ENCODE data around the gene EGFR. TPM values are rescaled to one million over a fixed set of nuclear protein-coding genes. Genes with fewer than 3 reads are reported as not detected.

Gene EGFR
- polyA plus RNA-seq, 1 experiment: 62.6 TPM

GRCh38 chr7:55124989-55125875 is 106.4 kb downstream of the EGFR start:
- H3K27ac ChIP-seq (ENCODE audit: low read depth, low read length): peak overlapping the region; percentile 53
- no peak overlapping the region for H3K4me3 ChIP-seq (ENCODE audit: low read depth, low read length)
- DNase-seq (ENCODE audit: low read depth, low spot score): no peak
- no peak for TF ChIP-seq CTCF (IDR thresholded peaks at IDR 0.05; ENCODE audit: low read depth, low read length)
- no peaks in the 10 kb centered on the region; the same call in 1 of the 2 replicates for H3K9me3 ChIP-seq (ENCODE audit: control insufficient read depth, insufficient read depth, low read length)
- ChIA-PET POLR2A (interaction anchor here (0.8 to 1.1 kb wide), 2 partner anchors 11 to 14 kb away, joined by 4 read pairs; no protein-coding TSS in a partner anchor), CTCF (interaction anchor here (2.8 kb wide), 1 partner anchor 130 kb away, joined by 8 read pairs; no protein-coding TSS in a partner anchor)
- no peaks in the 10 kb centered on the region for H3K27me3 ChIP-seq (ENCODE audit: control insufficient read depth, insufficient read depth, low read length)

- Histone ChIP-seq H3K27ac (ENCODE audit: low read depth, low read length) (peak overlapping the region; percentile 94), H3K4me3 (ENCODE audit: low read depth, low read length) (no peak overlapping the region), H3K9me3 (ENCODE audit: control insufficient read depth, insufficient read depth, low read length) (no peaks in the 10 kb centered on the region; the same call in 1 of the 2 replicates), H3K27me3 (ENCODE audit: control insufficient read depth, insufficient read depth, low read length) (no peaks in the 10 kb centered on the region)
- POLR2A ChIA-PET: interaction anchor here (0.7 to 1.5 kb wide), 2 partner anchors 65 to 120 kb away, joined by 4 to 5 read pairs; no protein-coding TSS in a partner anchor
- CTCF ChIA-PET: interaction anchor here (3.3 to 3.6 kb wide), 2 partner anchors 128 to 353 kb away, joined by 15 to 16 read pairs; no protein-coding TSS in a partner anchor
- no peak for TF ChIP-seq CTCF (IDR thresholded peaks at IDR 0.05; ENCODE audit: low read depth, low read length)
- DNase-seq (ENCODE audit: low read depth, low spot score): no peak
Measured at GRCh38 chr7:55127135-55127551, 108.3 kb downstream of the EGFR start.

GRCh38 chr7:55127622-55128081 is 108.8 kb downstream of the EGFR start:
- Histone ChIP-seq H3K4me3 (ENCODE audit: low read depth, low read length) (no peak overlapping the region), H3K9me3 (ENCODE audit: control insufficient read depth, insufficient read depth, low read length) (no peaks in the 10 kb centered on the region), H3K27me3 (ENCODE audit: control insufficient read depth, insufficient read depth, low read length) (no peaks in the 10 kb centered on the region), H3K27ac (ENCODE audit: low read depth, low read length) (peak overlapping the region; percentile 94)
- no peak for TF ChIP-seq CTCF (IDR thresholded peaks at IDR 0.05; ENCODE audit: low read depth, low read length)
- CTCF ChIA-PET: interaction anchor here (3.3 to 3.6 kb wide), 2 partner anchors 127 to 354 kb away, joined by 15 to 16 read pairs; no protein-coding TSS in a partner anchor
- POLR2A ChIA-PET: interaction anchor here (0.7 to 1.5 kb wide), 2 partner anchors 64 to 120 kb away, joined by 4 to 5 read pairs; no protein-coding TSS in a partner anchor
- peak; percentile 54 for DNase-seq (ENCODE audit: low read depth, low spot score)

GRCh38 chr7:55128693-55129394 is 110.0 kb downstream of the EGFR start:
- no peaks in the 10 kb centered on the region for H3K9me3 ChIP-seq (ENCODE audit: control insufficient read depth, insufficient read depth, low read length)
- POLR2A ChIA-PET: interaction anchor here (0.7 kb wide), 1 partner anchor 63 kb away, joined by 3 read pairs; no protein-coding TSS in a partner anchor
- no peak for TF ChIP-seq CTCF (IDR thresholded peaks at IDR 0.05; ENCODE audit: low read depth, low read length)
- peak overlapping the region; percentile 100 for H3K27ac ChIP-seq (ENCODE audit: low read depth, low read length)
- CTCF ChIA-PET: interaction anchor here (3.3 to 3.6 kb wide), 2 partner anchors 126 to 355 kb away, joined by 15 to 16 read pairs; no protein-coding TSS in a partner anchor
- no peak overlapping the region for H3K4me3 ChIP-seq (ENCODE audit: low read depth, low read length)
- no peak for DNase-seq (ENCODE audit: low read depth, low spot score)
- no peaks in the 10 kb centered on the region for H3K27me3 ChIP-seq (ENCODE audit: control insufficient read depth, insufficient read depth, low read length)
